ENCODE measurements around the gene MARK3. TPM values are rescaled to one million over a fixed set of nuclear protein-coding genes. Genes with fewer than 3 reads are reported as not detected.

Gene MARK3
- total RNA-seq, 2 donors from 2014 or later = 64.3 to 65.7 TPM

DNA sequence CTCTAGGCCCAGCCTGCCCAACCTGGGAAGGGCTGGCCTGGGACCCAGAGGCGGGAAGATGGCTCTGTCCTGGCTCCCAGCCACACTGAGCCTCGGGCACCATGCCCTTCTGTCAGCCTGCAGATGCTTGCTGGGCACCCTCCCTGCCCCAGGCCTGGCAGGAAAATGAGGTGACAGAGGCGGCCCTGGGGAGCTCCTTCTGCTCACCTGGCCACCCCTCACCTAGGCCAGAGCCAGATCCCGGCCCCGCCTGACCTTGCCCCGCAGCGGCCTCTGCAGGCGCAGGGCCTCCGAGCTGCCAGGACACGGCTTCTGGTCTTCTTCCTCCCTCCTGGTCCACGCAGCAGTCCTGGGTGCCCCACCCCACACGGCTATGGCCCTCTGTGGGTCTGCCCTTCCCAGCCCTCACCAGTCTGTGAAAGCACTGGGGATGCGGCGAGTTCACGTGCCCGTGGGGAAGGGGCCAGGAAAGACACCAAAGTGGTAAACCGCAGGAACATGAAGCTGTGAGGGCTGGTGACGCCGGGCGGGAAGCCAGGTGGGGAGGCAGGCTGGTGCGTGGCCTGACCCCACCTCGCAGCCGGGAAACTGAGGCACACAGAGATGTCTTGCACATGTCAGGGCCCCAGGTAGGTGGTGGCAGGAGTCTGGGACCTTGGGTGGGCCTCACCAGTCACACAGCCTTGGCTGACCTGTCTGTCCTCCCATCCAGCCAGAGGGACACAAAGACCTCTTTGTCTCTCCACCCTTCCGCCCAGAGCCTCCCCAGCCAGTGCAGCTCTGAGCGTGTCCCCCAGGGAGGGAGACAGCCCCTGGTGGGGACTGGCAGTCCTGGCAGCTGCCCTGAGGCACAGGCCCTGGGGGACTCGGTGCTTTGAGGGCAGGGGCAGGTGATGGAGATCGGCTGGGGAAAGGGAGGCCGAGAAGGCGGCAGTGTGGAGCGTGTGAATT, 164.4 kb downstream of the MARK3 start:
- intact Hi-C loops (cut with DNase I) = loop anchor here (5.0 kb wide), 2 partner anchors 32 to 47 kb away; no protein-coding TSS in a partner anchor
- peak; percentile 81 for DNase-seq (ENCODE audit: low spot score)

DNA sequence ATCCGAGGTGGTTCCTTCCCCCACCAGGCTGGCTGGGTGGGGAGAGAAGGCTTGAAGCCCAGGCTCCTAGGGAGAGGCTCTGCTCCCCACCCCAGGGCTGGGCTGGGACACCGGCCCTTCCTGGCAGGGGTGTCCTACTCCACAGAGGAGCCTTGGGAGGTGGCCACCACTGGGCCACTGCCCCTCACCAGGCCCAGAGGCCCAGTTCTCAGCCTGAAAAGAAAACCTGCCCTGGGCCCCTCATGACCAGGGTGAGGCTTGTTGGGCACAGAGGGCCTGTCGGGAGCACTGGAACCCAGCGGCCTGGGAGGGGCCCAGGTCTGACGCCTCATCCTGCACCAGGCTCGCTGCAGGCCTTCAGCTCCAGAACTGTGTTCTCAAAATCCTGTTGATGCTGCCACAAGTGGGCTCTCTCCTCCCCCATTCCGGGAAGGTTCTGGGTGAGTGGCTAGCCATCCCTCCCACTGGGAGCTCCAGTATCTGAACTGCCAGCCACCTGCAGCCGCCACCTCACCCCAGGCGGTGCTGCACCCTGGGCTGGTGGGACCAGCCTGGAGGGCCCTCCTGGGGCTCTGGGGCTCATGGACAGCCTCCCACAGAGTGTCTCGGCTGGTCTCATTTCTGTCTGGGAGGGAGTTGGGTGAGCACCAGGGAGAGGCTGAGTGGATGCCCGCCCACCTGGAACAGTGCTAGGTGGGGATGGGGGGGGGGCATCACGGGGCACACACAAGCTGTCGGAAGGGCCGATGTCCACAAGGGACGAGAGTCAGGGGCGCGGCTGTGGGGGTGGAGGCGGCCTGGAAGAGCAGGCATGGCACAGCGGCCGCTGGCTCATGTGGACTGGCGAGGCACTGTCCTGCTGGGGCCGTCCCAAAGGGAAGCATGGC, 165.5 kb downstream of the MARK3 start:
- intact Hi-C loops (cut with DNase I) = loop anchor here in 1 of 2 donors (5.0 kb wide), 1 partner anchor 33 kb away; no protein-coding TSS in a partner anchor
- peak; percentile 85 for DNase-seq (ENCODE audit: low spot score)

DNA sequence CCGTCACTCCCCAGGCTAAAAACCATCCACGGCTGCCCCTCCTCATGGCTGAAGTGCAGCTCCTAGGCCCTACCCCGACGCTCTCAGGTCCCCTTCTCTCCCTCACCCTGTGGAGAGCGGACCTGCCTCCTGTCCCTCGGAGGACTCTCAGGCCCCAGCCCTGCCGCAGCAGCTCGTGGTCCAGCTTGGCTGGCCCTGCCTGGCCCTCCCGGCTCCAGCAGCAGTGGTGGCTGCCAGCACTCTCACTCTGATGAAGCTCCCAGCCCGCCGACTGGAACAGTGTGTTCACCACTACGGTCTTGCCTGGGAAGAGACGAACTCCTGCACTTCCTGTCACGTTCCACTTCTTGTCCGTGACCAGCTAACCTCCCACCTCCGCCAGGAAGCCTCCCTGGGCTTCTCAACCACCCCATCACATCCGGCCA, 166.1 kb downstream of the MARK3 start:
- intact Hi-C loops (cut with DNase I) = loop anchor here in 1 of 2 donors (5.0 kb wide), 1 partner anchor 34 kb away; no protein-coding TSS in a partner anchor
- peak; percentile 93 for DNase-seq (ENCODE audit: low spot score)

DNA sequence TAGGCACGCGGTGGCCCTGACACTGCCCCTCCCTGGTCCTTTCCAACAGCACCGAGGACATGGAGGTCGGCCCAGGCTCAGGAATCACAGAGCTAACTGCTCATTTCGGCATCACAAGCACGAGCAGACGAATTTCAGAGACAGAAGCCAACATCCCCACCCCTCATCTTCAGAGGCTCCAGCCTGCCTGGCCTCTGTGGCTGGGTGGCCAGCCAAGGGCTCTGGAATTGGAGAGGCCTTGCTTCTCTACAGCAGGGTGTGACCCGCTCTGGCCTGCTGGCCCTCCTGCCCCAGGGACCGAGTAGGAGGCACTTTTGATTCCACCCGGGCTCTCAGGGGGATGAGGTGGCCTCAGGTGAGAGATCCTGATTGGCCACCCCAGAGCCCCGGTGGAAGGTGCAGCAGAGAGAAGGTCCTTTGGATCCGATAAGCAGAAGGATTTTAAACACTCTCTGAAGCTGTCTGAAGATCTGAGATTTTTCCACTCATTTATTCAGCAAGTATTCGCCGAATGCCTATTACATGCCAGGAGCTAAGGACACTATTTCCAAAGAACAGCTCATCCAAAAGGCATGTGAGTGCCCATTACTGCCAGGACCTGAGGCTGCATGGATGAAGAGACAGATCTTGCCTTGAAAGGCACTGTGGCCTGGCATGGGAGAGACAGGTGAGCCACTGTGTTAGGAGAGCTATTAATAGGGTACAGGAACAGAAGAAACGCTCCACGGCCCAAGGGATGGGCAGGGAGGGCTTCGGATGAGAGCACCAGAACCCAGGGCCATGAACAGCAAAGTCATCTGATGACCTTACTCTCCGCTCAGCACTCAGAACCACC, 167.0 kb downstream of the MARK3 start:
- intact Hi-C loops (cut with DNase I) = loop anchor here in 1 of 2 donors (5.0 kb wide), 1 partner anchor 35 kb away; no protein-coding TSS in a partner anchor

DNA sequence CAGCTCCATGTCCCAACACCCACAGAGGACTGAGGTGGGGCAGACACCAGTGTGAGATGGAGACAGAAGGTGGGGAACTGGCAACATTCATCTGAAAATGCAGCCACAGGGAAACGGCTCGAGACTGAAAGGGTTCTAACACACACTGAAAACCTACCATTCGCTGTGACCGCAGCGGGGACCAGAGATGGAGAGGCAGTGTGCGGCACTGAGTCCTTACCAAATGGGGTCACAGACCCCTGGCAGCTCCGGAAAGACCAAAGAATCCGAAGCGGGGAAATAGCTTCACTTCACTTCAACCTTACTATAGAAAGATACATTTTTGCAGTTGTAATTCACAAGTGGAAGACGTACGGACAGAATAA, 167.6 kb downstream of the MARK3 start:
- DNase-seq (ENCODE audit: low spot score) = no peak
- intact Hi-C loops (cut with DNase I) = loop anchor here in 1 of 2 donors (5.0 kb wide), 1 partner anchor 36 kb away; no protein-coding TSS in a partner anchor

More for the DNA sequence above, 167.0 kb downstream of the MARK3 start:
- DNase-seq (ENCODE audit: low spot score) = peak; percentile 88

Other genes with a start within 250 kb of the MARK3 start
- 100 to 1,000 TPM; 191 to 232 TPM for gene EIF5, start 51.2 kb upstream of the MARK3 start, total RNA-seq
- gene CKB, start 137.4 kb downstream of the MARK3 start, total RNA-seq = 100 to 1,000 TPM; 354 to 709 TPM
- gene TRMT61A, start 143.8 kb downstream of the MARK3 start, total RNA-seq = 10 to 100 TPM; 16.2 to 18.0 TPM
- gene BAG5, start 177.2 kb downstream of the MARK3 start, total RNA-seq = 10 to 100 TPM; 29.0 to 30.4 TPM
- gene COA8, start 177.5 kb downstream of the MARK3 start, total RNA-seq = 10 to 100 TPM; 33.9 to 40.3 TPM
- gene KLC1, start 243.8 kb downstream of the MARK3 start, total RNA-seq = 100 to 1,000 TPM; 169 to 192 TPM